T-cell (primary cell): ENCODE results near the gene UGCG. TPM values are rescaled to one million over a fixed set of nuclear protein-coding genes. Genes with fewer than 3 reads are reported as not detected.

ENCODE experiments used
- ATAC-seq, 4 experiments: fragments of 200-7000 bp in 3 of 4; fragments of 150-1000 bp in 1 of 4; cut with Tn5 transposase; replicated peaks in 1 of 4; 1 replicate in 3 of 4; 2 replicates in 1 of 4; pipeline ENCODE4 v1.10.0; 2021; ENCODE audit warnings: moderate library complexity in 3 of 4, mild to moderate bottlenecking in 2 of 4, moderate number of reproducible peaks in 1 of 4
- CTCF ChIA-PET, 2 donors: fragments of 300-600 bp; sonication (Branson Sonifier 250); formaldehyde crosslinking; loops; one replicate each; lab custom pipeline; 2022; ENCODE audit warnings: antibody characterized with exemption in 2 of 2; lab: Charles Lee
- POLR2A ChIA-PET, 2 donors: fragments of 300-600 bp; sonication (Branson Sonifier 250); formaldehyde crosslinking; loops; one replicate each; lab custom pipeline; 2022; ENCODE audit warnings: antibody characterized with exemption in 2 of 2; lab: Charles Lee
- DNase-seq, 35 experiments: peaks; one replicate each; pipeline versions ENCODE4 v3.0.0 to v3.0.0-alpha.2; 2013 to 2023
- H3K27ac ChIP-seq: one replicate; pipeline ENCODE4 v1.5.1; 2013; ENCODE audit warnings: low read length
- H3K27me3 ChIP-seq, 2 experiments: replicated peaks in 1 of 2; 1 replicate in 1 of 2; 2 replicates in 1 of 2; pipeline versions ENCODE4 v1.6.1 to v1.7.0; 2013; ENCODE audit warnings: low read length in 1 of 2, mixed read lengths in 1 of 2; ENCODE audit not compliant: control insufficient read depth in 2 of 2, insufficient read depth in 2 of 2; ENCODE audit errors: extremely low read depth in 1 of 2
- H3K36me3 ChIP-seq, 2 donors: 1 replicate in 1 of 2; 2 replicates in 1 of 2; pipeline versions ENCODE4 v1.6.1 to v1.7.0; 2013; ENCODE audit warnings: low read length in 1 of 2; ENCODE audit not compliant: control insufficient read depth in 2 of 2, insufficient read depth in 1 of 2; ENCODE audit errors: extremely low read depth in 1 of 2
- H3K4me1 ChIP-seq, 2 experiments: 1 replicate in 1 of 2; 2 replicates in 1 of 2; pipeline versions ENCODE4 v1.6.1 to v1.7.0; 2013; ENCODE audit warnings: low read length in 2 of 2, mixed read lengths in 1 of 2; ENCODE audit not compliant: insufficient read depth in 2 of 2, control insufficient read depth in 1 of 2; ENCODE audit errors: extremely low read depth in 1 of 2
- H3K4me3 ChIP-seq, 2 donors: 1 replicate in 1 of 2; 2 replicates in 1 of 2; pipeline versions ENCODE4 v1.5.1 to v1.7.0; 2013; ENCODE audit warnings: mild to moderate bottlenecking in 2 of 2, low read length in 1 of 2, moderate library complexity in 1 of 2; ENCODE audit not compliant: control insufficient read depth in 1 of 2; ENCODE audit errors: extremely low read depth in 1 of 2
- H3K9me3 ChIP-seq: 2 replicates; pipeline ENCODE4 v1.7.0; 2013
- H3K27ac Mint-ChIP-seq, 2 donors: one replicate each; pipeline ENCODE4 v1.8.0; 2020 to 2021; ENCODE audit warnings: mild to moderate bottlenecking in 2 of 2, mixed read lengths in 2 of 2
- H3K27me3 Mint-ChIP-seq, 2 donors: one replicate each; pipeline ENCODE4 v1.8.0; 2021 to 2022; ENCODE audit warnings: mixed read lengths in 2 of 2
- H3K36me3 Mint-ChIP-seq: one replicate; pipeline ENCODE4 v1.8.0; 2021; ENCODE audit warnings: mixed read lengths
- H3K4me1 Mint-ChIP-seq, 3 donors: one replicate each; pipeline ENCODE4 v1.8.0; 2020 to 2022; ENCODE audit warnings: mixed read lengths in 3 of 3, mild to moderate bottlenecking in 1 of 3
- H3K4me3 Mint-ChIP-seq, 3 donors: one replicate each; pipeline ENCODE4 v1.8.0; 2020 to 2022; ENCODE audit warnings: mild to moderate bottlenecking in 3 of 3, mixed read lengths in 3 of 3, moderate library complexity in 3 of 3
- H3K9me3 Mint-ChIP-seq, 3 donors: one replicate each; pipeline ENCODE4 v1.8.0; 2020 to 2022; ENCODE audit warnings: mixed read lengths in 3 of 3
- WGBS: methylation state at CpG from one replicate; pipeline ENCODE4 v1.1.5; 2013; ENCODE audit warnings: missing lambda C conversion rate; ENCODE audit not compliant: insufficient coverage; 5-methylcytosine and 5-hydroxymethylcytosine counted together
- total RNA-seq, 35 experiments: library from RNA in 6 of 35; stranded (reverse) in 6 of 35; fragments of 120-200 nt in 1 of 35; gene quantifications; one replicate each; pipeline versions ENCODE4 v1.2.1 to v1.2.4 and lab custom pipeline; 2013 to 2026

Gene UGCG
- total RNA-seq, 5 donors from 2014 or later (not counting 1 experiment from before 2014, with no cell fraction given): 20.1 to 41.6 (median 24.1) TPM

DNA sequence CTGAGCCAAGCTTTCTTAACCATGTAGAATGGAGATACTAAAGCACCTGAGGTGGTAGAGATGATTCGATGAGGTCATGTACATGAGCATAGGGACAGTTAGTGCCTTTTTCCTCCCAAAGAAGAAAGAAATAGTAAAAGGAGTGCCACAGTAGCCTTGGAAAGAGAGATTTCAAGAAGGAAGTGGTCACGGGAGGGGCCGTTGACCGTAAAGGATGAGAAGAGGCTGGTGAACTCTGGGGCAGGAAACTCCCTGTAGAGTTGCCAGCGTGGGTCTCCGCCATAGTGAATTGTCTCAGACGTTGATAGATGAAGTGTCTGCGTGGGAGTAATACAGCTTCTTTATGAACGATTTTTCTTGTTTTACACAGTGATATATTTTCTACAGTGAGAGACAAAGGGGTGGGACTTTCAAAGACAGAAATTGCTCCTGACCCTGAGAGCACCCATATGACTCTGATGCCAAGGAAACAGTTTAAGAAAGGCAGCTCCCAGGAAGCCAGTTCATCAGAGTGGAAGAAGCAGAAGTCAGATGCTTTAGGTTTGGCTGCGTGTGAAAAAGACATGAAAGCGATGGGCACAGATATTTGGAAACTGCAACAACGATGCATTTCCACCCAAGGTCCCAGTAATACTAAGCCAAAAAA, 41.3 kb downstream of the UGCG start:
- Histone ChIP-seq H3K27ac (peak overlapping the region; percentile 53), H3K4me3 (peak overlapping the region; percentile 10 to 26), H3K36me3 (peaks cover 0 to 13% of the 10 kb centered on the region in 2 donors), H3K9me3 (no peaks in the 10 kb centered on the region), H3K27me3 (no peaks in the 10 kb centered on the region), H3K4me1 (peaks cover 12 to 23% of the 10 kb centered on the region in 2 experiments)
- Mint-ChIP-seq H3K36me3 (peaks cover 29% of the 10 kb centered on the region), H3K4me1 (peaks cover 28 to 36% (median 29%) of the 10 kb centered on the region in 3 donors), H3K9me3 (peaks cover 0 to 9% (median 0%) of the 10 kb centered on the region in 3 donors), H3K4me3 (peak overlapping the region; percentile 39 to 68 (median 63)), H3K27me3 (no peaks in the 10 kb centered on the region), H3K27ac (peak overlapping the region; percentile 86 to 94)
- ATAC-seq: peak; percentile 76 to 98 (median 88)
- ChIA-PET POLR2A (interaction anchor here (0.5 to 0.6 kb wide), 2 partner anchors 19 to 171 kb away, joined by 3 to 5 read pairs; no protein-coding TSS in a partner anchor), CTCF (interaction anchor here (0.6 to 1.1 kb wide), 6 partner anchors 9 to 442 kb away, joined by 3 to 8 read pairs (median 5); partner anchors contain the start of gene HSDL2 (in 1 of the 2))
- 20% methylated on average over 4 of the region's 12 CpGs for WGBS
- peak; percentile 13 to 75 (median 58) for DNase-seq

GRCh38 chr9:111938427-111938800, 41.8 kb downstream of the UGCG start:
- peak in 2 of 4 experiments; percentile 13 to 34 for ATAC-seq
- Histone ChIP-seq H3K4me1 (peaks cover 12 to 23% of the 10 kb centered on the region in 2 experiments), H3K27me3 (no peaks in the 10 kb centered on the region), H3K27ac (peak overlapping the region; percentile 53), H3K4me3 (peak overlapping the region; percentile 10 to 26), H3K9me3 (no peaks in the 10 kb centered on the region), H3K36me3 (peaks cover 0 to 13% of the 10 kb centered on the region in 2 donors)
- peaks cover 24% of the 10 kb centered on the region for H3K36me3 Mint-ChIP-seq
- 20% methylated on average over 1 of the region's 4 CpGs for WGBS
- H3K27ac Mint-ChIP-seq: peak overlapping the region; percentile 86 to 94
- peaks cover 0 to 9% (median 0%) of the 10 kb centered on the region in 3 donors for H3K9me3 Mint-ChIP-seq
- ChIA-PET CTCF (interaction anchor here (0.6 to 1.1 kb wide), 3 partner anchors 10 to 139 kb away, joined by 3 to 7 read pairs (median 3); no protein-coding TSS in a partner anchor), POLR2A (interaction anchor here in 1 of 2 donors (0.6 kb wide), 3 partner anchors 22 to 171 kb away, joined by 3 to 5 read pairs (median 4); no protein-coding TSS in a partner anchor)
- DNase-seq: peak in 1 of 35 experiments; percentile 17
- H3K27me3 Mint-ChIP-seq: no peaks in the 10 kb centered on the region
- H3K4me1 Mint-ChIP-seq: peaks cover 29 to 33% (median 31%) of the 10 kb centered on the region in 3 donors
- H3K4me3 Mint-ChIP-seq: peak overlapping the region in 1 of 3 donors; percentile 63

GRCh38 chr9:111939322-111939721, 42.7 kb downstream of the UGCG start:
- Mint-ChIP-seq H3K36me3 (peaks cover 18% of the 10 kb centered on the region), H3K27me3 (no peaks in the 10 kb centered on the region), H3K9me3 (peaks cover 0 to 9% (median 0%) of the 10 kb centered on the region in 3 donors), H3K27ac (peak overlapping the region; percentile 86 to 94), H3K4me1 (peaks cover 33 to 34% (median 33%) of the 10 kb centered on the region in 3 donors), H3K4me3 (peak overlapping the region in 1 of 3 donors; percentile 63)
- ATAC-seq: no peak
- H3K27me3 ChIP-seq: no peaks in the 10 kb centered on the region
- H3K27ac ChIP-seq: no peak overlapping the region
- WGBS: 100% methylated on average over 1 of the region's 2 CpGs
- DNase-seq: no peak
- peaks cover 12 to 23% of the 10 kb centered on the region in 2 experiments for H3K4me1 ChIP-seq
- no peaks in the 10 kb centered on the region for H3K9me3 ChIP-seq
- CTCF ChIA-PET: interaction anchor here in 1 of 2 donors (0.5 kb wide), 1 partner anchor 135 kb away, joined by 4 read pairs; no protein-coding TSS in a partner anchor
- POLR2A ChIA-PET: no interaction called here
- no peak overlapping the region for H3K4me3 ChIP-seq
- peaks cover 0 to 9% of the 10 kb centered on the region in 2 donors for H3K36me3 ChIP-seq

GRCh38 chr9:111940697-111941096, 44.1 kb downstream of the UGCG start:
- Mint-ChIP-seq H3K9me3 (peaks cover 0 to 9% (median 0%) of the 10 kb centered on the region in 3 donors), H3K27ac (no peak overlapping the region), H3K4me3 (no peak overlapping the region), H3K4me1 (peaks cover 34 to 47% (median 45%) of the 10 kb centered on the region in 3 donors), H3K27me3 (no peaks in the 10 kb centered on the region), H3K36me3 (peaks cover 6% of the 10 kb centered on the region)
- H3K4me3 ChIP-seq: no peak overlapping the region
- 92% methylated on average over 2 of the region's 3 CpGs for WGBS
- no peaks in the 10 kb centered on the region for H3K27me3 ChIP-seq
- peaks cover 0 to 5% of the 10 kb centered on the region in 2 donors for H3K36me3 ChIP-seq
- ATAC-seq (no peak), DNase-seq (no peak)
- POLR2A ChIA-PET: no interaction called here
- H3K4me1 ChIP-seq: peaks cover 12 to 23% of the 10 kb centered on the region in 2 experiments
- CTCF ChIA-PET: no interaction called here
- no peak overlapping the region for H3K27ac ChIP-seq
- H3K9me3 ChIP-seq: no peaks in the 10 kb centered on the region

DNA sequence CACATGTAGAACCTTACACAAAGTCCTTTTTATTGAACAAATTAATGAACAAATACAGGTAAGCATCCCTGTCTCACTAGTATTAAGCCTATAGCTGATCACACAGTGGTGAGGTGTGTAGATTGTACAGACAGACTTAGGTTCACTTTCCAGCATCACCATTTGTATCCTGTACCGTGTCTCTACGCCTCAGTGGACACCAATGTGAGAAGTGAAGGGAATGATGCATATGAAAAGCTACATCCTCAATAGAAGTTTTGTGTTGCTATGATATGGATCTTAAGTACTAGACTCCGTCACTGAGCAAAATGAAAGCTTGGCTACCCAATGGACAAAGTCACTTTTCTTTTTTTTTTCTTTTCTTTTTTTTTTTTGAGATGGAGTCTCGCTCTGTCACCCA, 46.6 kb downstream of the UGCG start:
- H3K27ac Mint-ChIP-seq: no peak overlapping the region
- DNase-seq (no peak), ATAC-seq (no peak)
- Histone ChIP-seq H3K27me3 (no peaks in the 10 kb centered on the region), H3K27ac (no peak overlapping the region), H3K4me3 (no peak overlapping the region), H3K9me3 (no peaks in the 10 kb centered on the region), H3K36me3 (no peaks in the 10 kb centered on the region), H3K4me1 (peaks cover 8 to 11% of the 10 kb centered on the region in 2 experiments)
- H3K9me3 Mint-ChIP-seq: peaks cover 0 to 9% (median 0%) of the 10 kb centered on the region in 3 donors
- ChIA-PET CTCF (interaction anchor here (0.5 to 0.7 kb wide), 3 partner anchors 56 to 136 kb away, joined by 3 read pairs; no protein-coding TSS in a partner anchor), POLR2A (no interaction called here)
- no peak overlapping the region for H3K4me3 Mint-ChIP-seq
- H3K4me1 Mint-ChIP-seq: peaks cover 15 to 36% (median 33%) of the 10 kb centered on the region in 3 donors
- H3K27me3 Mint-ChIP-seq: no peaks in the 10 kb centered on the region
- no CpG with 5 or more reads among the region's 4 CpGs for WGBS
- no peaks in the 10 kb centered on the region for H3K36me3 Mint-ChIP-seq

DNA sequence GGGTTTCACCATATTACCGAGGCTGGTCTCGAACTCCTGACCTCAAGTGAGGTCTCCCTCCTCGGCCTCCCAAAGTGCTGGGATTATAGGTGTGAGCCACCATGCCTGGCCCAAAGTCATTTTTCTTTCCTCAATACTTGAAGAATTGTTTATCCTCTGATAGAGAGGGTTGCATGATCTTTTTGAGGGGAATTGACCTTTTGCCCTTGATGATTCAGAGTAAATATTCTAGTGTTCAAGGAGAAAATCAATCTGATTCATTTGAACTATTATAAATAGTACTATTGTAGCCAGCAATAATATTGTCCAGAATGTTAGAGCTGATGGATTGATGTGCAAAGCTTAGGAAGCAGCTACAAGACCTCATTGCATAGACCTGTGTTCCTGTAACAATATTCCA, 47.1 kb downstream of the UGCG start:
- DNase-seq (no peak), ATAC-seq (no peak)
- H3K27ac Mint-ChIP-seq: no peak overlapping the region
- H3K27me3 Mint-ChIP-seq: no peaks in the 10 kb centered on the region
- Histone ChIP-seq H3K4me1 (peaks cover 2 to 5% of the 10 kb centered on the region in 2 experiments), H3K36me3 (no peaks in the 10 kb centered on the region), H3K27me3 (no peaks in the 10 kb centered on the region), H3K9me3 (no peaks in the 10 kb centered on the region), H3K4me3 (no peak overlapping the region), H3K27ac (no peak overlapping the region)
- no peak overlapping the region for H3K4me3 Mint-ChIP-seq
- H3K4me1 Mint-ChIP-seq: peaks cover 9 to 30% (median 27%) of the 10 kb centered on the region in 3 donors
- peaks cover 0 to 6% (median 0%) of the 10 kb centered on the region in 3 donors for H3K9me3 Mint-ChIP-seq
- no CpG with 5 or more reads among the region's 3 CpGs for WGBS
- no peaks in the 10 kb centered on the region for H3K36me3 Mint-ChIP-seq
- ChIA-PET POLR2A (no interaction called here), CTCF (interaction anchor here (0.5 kb wide), 2 partner anchors 131 to 136 kb away, joined by 3 read pairs; no protein-coding TSS in a partner anchor)
